ENCODE measurements around the gene ZFP3.

DNA sequence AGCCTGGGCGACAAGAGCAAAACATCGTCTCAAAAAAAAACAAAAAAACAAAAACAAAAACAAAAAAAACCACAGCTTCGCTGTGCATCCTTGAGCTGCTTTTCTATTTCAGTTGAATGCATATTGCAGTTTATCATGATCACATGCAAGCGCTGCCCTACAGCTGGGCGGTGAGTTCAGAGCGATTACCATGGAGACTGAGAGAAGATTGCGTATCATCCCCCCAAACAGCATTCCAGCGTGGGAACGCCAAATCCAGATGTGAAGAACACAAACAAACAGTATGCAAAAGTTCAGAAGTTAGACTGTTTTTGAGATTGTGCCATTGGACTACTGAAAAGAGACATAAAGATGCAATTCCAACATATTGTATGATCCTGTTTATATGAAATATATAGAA lies 28.0 kb upstream of the ZFP3 start:
- no peak for TF ChIP-seq POLR2A (IDR thresholded peaks at IDR 0.05; ENCODE audit: low read depth, low read length)
- TF ChIP-seq POLR2AphosphoS5 (IDR thresholded peaks at IDR 0.05; ENCODE audit: low read depth, low read length), result no peak
- TF ChIP-seq TAF1 (IDR thresholded peaks at IDR 0.05; ENCODE audit: borderline replicate concordance, low read depth, low read length), result no peak
